ENCODE measurements around the gene FRS3.

Gene FRS3

GRCh38 chr6:41781366-41781730, 1.6 kb upstream of the FRS3 start:
- Histone ChIP-seq H3K27me3 (peaks cover 10% of the 10 kb centered on the region; the same call in 1 of the 2 replicates), H3K4me3 (peak overlapping the region; percentile 77), H3K4me1 (peaks cover 52% of the 10 kb centered on the region), H3K36me3 (peaks cover 5% of the 10 kb centered on the region; the same call in 1 of the 2 replicates), H3K9ac (peak overlapping the region; percentile 15), H3K9me3 (no peaks in the 10 kb centered on the region), H4K20me1 (no peaks in the 10 kb centered on the region), H3K4me2 (peak overlapping the region; percentile 98), H3K27ac (no peak overlapping the region)
- no peak for TF ChIP-seq Cebpa-rat (IDR thresholded peaks at IDR 0.05)

- TF ChIP-seq Cebpa-rat (IDR thresholded peaks at IDR 0.05) = no peak
- Histone ChIP-seq H3K27ac (peak within 1 kb of the TSS; percentile 68), H4K20me1 (no peaks in the 10 kb centered on the region), H3K36me3 (peaks cover 6% of the 10 kb centered on the region), H3K27me3 (peaks cover 10% of the 10 kb centered on the region; the same call in 1 of the 2 replicates), H3K4me2 (peak within 1 kb of the TSS; percentile 98), H3K9me3 (no peaks in the 10 kb centered on the region), H3K4me1 (peaks cover 46% of the 10 kb centered on the region), H3K4me3 (peak within 1 kb of the TSS; percentile 77), H3K9ac (peak within 1 kb of the TSS; percentile 81)
Measured at GRCh38 chr6:41780551-41781365, 1.1 kb upstream of the FRS3 start, which contains the start of gene PRICKLE4. PRICKLE4 (plus strand) TSS chr6:41780782; CDS start chr6:41783474, 2,692 bp downstream.

- H4K20me1 ChIP-seq = no peaks in the 10 kb centered on the region
- H3K4me1 ChIP-seq = peaks cover 34% of the 10 kb centered on the region
- H3K9me3 ChIP-seq = no peaks in the 10 kb centered on the region
- H3K27ac ChIP-seq = peak overlapping the region; percentile 55; the same call in 1 of the 2 replicates
- H3K4me3 ChIP-seq = peak overlapping the region; percentile 77
- peaks cover 10% of the 10 kb centered on the region; the same call in 1 of the 2 replicates for H3K27me3 ChIP-seq
- H3K4me2 ChIP-seq = peak overlapping the region; percentile 93
- H3K36me3 ChIP-seq = peaks cover 20% of the 10 kb centered on the region
- H3K9ac ChIP-seq = peak overlapping the region; percentile 81
- TF ChIP-seq Cebpa-rat (IDR thresholded peaks at IDR 0.05) = no peak
Measured at GRCh38 chr6:41779336-41779735, 364 bp downstream of the FRS3 start.

GRCh38 chr6:41778895-41779294, 805 bp downstream of the FRS3 start:
- Histone ChIP-seq H3K27me3 (peaks cover 10% of the 10 kb centered on the region; the same call in 1 of the 2 replicates), H4K20me1 (no peaks in the 10 kb centered on the region), H3K9ac (peak overlapping the region; percentile 81), H3K36me3 (peaks cover 24% of the 10 kb centered on the region), H3K4me1 (peaks cover 34% of the 10 kb centered on the region), H3K9me3 (no peaks in the 10 kb centered on the region), H3K27ac (no peak overlapping the region), H3K4me3 (peak overlapping the region; percentile 77), H3K4me2 (peak overlapping the region; percentile 93)
- no peak for TF ChIP-seq Cebpa-rat (IDR thresholded peaks at IDR 0.05)

DNA sequence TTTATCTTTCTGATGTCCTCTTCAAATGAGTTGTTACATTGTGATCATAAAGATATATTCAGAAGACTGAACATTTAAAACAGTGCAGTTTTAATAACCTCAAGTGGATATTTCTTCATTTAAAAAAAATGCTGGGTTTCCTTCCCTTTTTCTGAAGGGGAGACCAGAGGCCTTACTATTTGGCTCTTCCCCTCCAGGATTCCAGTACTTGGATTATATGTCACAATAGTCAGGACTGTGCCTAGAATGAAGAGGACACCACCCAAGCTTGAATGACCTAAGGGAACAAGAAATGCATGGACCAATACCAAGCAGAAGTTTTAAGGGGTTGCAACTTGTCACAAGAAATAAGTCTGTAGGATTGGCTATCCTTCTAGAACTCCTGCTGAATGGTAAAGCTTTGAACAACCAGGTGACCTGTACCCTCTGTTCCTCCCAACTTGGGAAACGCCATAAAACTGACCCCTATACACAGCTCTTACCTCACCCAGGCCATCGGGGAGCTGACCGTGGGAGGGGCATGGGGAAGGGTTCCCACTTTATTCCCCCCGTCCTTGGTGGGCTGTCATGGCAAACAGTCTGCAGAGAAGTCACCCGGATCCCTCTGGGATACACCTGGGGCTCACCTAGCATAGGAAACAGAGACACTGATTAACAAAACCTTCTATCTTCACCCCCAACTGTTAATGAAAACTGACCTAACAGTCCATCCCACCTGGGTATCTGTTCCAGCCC, 2.0 kb downstream of the FRS3 start:
- Histone ChIP-seq H4K20me1 (no peaks in the 10 kb centered on the region), H3K4me1 (peaks cover 34% of the 10 kb centered on the region), H3K27ac (no peak overlapping the region), H3K36me3 (peaks cover 33% of the 10 kb centered on the region), H3K27me3 (peaks cover 10% of the 10 kb centered on the region; the same call in 1 of the 2 replicates), H3K4me2 (no peak overlapping the region), H3K9ac (no peak overlapping the region), H3K9me3 (no peaks in the 10 kb centered on the region), H3K4me3 (no peak overlapping the region)
- no peak for TF ChIP-seq Cebpa-rat (IDR thresholded peaks at IDR 0.05)

DNA sequence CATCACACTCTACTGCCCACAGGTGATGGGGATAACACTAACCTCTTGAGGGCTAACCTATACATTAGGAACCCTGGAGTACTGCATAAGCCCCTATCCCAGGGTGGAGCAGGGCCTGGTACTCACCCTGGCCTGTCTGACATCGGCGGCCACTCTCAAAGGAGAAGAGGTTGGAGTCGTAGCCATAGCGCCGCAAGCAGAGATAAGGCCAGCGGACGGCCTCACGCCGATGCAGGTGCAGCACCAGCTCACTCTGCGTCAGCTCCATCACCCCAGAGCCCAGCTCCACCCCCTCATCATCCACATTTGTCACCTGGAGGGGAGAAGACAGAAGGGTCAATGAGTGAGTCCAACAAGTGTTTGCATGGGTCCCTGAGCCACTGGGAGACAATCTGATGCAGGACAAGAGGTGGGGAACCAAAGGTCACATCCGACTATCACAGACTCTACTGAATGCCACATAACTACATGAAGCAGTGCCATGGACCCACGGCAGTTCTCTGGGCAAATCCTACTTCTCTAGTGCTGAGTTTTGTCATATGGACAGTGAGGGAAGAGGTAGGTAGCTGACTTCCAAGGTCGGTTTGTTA, 4.3 kb downstream of the FRS3 start:
- peaks cover 56% of the 10 kb centered on the region for H3K36me3 ChIP-seq
- no peak for TF ChIP-seq Cebpa-rat (IDR thresholded peaks at IDR 0.05)

DNA sequence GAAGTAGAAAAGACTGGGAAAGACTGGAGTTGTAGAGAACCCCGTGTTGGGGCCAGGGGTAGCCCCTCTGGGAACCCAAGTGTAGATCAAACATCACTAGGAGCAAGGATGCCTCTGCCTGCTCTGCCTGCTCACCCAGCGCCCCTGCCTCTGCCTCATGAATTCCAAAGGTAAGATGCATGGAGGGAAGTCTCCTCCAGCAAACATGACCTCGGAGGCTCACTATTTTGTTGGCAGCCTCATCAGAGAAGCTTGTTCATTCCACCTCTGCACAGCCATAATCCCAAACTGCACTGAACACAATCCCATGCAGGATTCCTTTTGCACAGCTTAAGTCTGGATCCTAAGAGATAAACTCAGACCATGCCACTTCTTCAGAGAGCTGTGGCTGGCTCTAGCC, 4.9 kb downstream of the FRS3 start:
- Histone ChIP-seq H3K4me2 (no peak overlapping the region), H3K4me3 (no peak overlapping the region), H3K4me1 (peaks cover 24% of the 10 kb centered on the region), H3K9ac (no peak overlapping the region), H3K27me3 (no peaks in the 10 kb centered on the region), H3K36me3 (peaks cover 60% of the 10 kb centered on the region), H4K20me1 (no peaks in the 10 kb centered on the region), H3K9me3 (no peaks in the 10 kb centered on the region), H3K27ac (no peak overlapping the region)
- TF ChIP-seq Cebpa-rat (IDR thresholded peaks at IDR 0.05) = no peak

More for the DNA sequence above, 4.3 kb downstream of the FRS3 start:
- Histone ChIP-seq H3K27ac (no peak overlapping the region), H3K4me3 (no peak overlapping the region), H3K4me1 (peaks cover 20% of the 10 kb centered on the region), H3K9me3 (no peaks in the 10 kb centered on the region), H3K9ac (no peak overlapping the region), H4K20me1 (no peaks in the 10 kb centered on the region), H3K4me2 (no peak overlapping the region), H3K27me3 (no peaks in the 10 kb centered on the region)

DNA sequence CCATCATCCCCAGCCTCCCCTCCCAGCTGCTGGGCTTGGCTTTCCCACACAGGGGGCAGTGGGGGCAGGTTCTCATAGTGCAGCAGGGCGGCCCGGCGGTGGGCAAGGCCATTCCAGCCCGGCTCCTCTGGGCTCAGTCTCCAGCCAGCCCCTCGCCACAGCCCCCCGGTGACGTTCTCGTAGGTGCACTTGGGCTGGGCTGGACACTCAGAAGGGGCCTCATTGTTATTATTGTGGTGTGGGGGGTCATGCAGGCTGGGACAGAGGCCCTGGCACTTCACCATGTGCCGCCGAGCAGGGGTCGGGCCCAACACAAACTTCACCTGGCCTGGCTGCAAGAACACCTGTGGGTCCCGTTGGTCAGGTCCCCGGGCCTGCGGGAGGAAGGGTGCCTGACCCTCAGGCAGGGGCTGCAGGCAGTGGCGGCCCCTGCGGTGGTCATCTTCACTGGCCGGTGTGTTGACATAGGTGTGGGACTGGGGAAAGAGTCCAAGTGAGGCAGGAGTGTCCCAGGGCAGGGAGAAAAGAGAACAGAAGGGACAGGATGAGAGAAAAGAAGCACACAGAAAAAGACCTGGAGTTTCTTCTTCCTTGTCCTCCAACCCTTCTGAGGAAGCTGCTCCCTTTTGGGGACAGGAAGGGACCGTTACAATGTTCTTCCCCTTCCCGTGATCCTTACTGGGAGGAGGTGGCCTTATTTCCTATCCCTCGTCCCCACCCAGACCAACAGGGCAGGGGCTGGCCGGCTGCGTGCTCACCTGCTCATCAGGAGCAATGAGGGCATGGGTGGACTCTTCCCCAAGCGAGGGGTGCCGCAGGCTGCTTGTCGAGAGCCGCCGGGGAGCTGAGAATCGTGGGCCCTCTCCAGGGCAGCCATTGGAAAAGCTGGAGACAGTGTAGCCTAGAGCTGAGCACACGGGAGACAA, 8.4 kb downstream of the FRS3 start:
- H3K36me3 ChIP-seq = peaks cover 54% of the 10 kb centered on the region
- no peak for TF ChIP-seq Cebpa-rat (IDR thresholded peaks at IDR 0.05)
- no peaks in the 10 kb centered on the region for H4K20me1 ChIP-seq
- H3K4me1 ChIP-seq = peaks cover 31% of the 10 kb centered on the region
- no peaks in the 10 kb centered on the region for H3K27me3 ChIP-seq
- no peaks in the 10 kb centered on the region for H3K9me3 ChIP-seq
- no peak overlapping the region for H3K9ac ChIP-seq
- H3K4me3 ChIP-seq = no peak overlapping the region
- H3K27ac ChIP-seq = no peak overlapping the region
- H3K4me2 ChIP-seq = no peak overlapping the region
